H1 (cell line): Measurements from ENCODE around the gene DSCAM. TPM values are rescaled to one million over a fixed set of nuclear protein-coding genes. Genes with fewer than 3 reads are reported as not detected.

Source experiments
- CTCF ChIA-PET: fragments of 300-600 bp; sonication (Branson Sonifier 250); formaldehyde crosslinking; loops from one replicate; lab custom pipeline; 2021; ENCODE audit not compliant: partially characterized antibody; lab: Charles Lee
- POLR2A ChIA-PET: fragments of 300-600 bp; sonication (Branson Sonifier 250); formaldehyde crosslinking; loops from one replicate; lab custom pipeline; 2021; ENCODE audit warnings: inconsistent platforms; ENCODE audit not compliant: partially characterized antibody; lab: Charles Lee
- DNase-seq, 2 experiments: peaks; one replicate each; pipeline versions ENCODE4 v3.0.0 to v3.0.0-alpha.2; 2010 to 2022; ENCODE audit warnings: low spot score in 2 of 2, low read depth in 1 of 2, mixed read lengths in 1 of 2
- FAIRE-seq: peaks from 2 replicates; lab custom pipeline; 2011; peaks lifted over from hg19 to GRCh38; lab: Jason Lieb, UNC
- H2AFZ ChIP-seq: 2 replicates; pipeline ENCODE4 v1.8.1; 2012; ENCODE audit warnings: low read length, inconsistent platforms
- H2AK5ac ChIP-seq: 2 replicates; pipeline ENCODE4 v1.6.1; 2013; ENCODE audit warnings: low read depth, low read length
- H2BK120ac ChIP-seq: replicated peaks from 2 replicates; pipeline ENCODE3; 2013; ENCODE audit warnings: low read depth, low read length, inconsistent platforms
- H2BK12ac ChIP-seq: 2 replicates; pipeline ENCODE4 v1.6.1; 2013; ENCODE audit warnings: low read depth, low read length
- H2BK15ac ChIP-seq: 2 replicates; pipeline ENCODE4 v1.6.1; 2013; ENCODE audit warnings: low read length
- H2BK20ac ChIP-seq: 2 replicates; pipeline ENCODE4 v1.6.1; 2013; ENCODE audit warnings: low read length
- H2BK5ac ChIP-seq: 2 replicates; pipeline ENCODE4 v1.6.1; 2013; ENCODE audit warnings: low read depth, low read length
- H3K14ac ChIP-seq: 2 replicates; pipeline ENCODE4 v1.6.1; 2013; ENCODE audit warnings: inconsistent platforms; ENCODE audit not compliant: insufficient read length
- H3K18ac ChIP-seq: 2 replicates; pipeline ENCODE4 v1.6.1; 2013; ENCODE audit warnings: low read length; ENCODE audit errors: extremely low read depth
- H3K23ac ChIP-seq: 2 replicates; pipeline ENCODE4 v1.6.1; 2013; ENCODE audit warnings: inconsistent platforms; ENCODE audit not compliant: insufficient read length
- H3K23me2 ChIP-seq: 2 replicates; pipeline ENCODE4 v1.6.1; 2013; ENCODE audit warnings: low read depth, low read length
- H3K27ac ChIP-seq: 2 replicates; pipeline ENCODE4 v1.6.1; 2011; ENCODE audit warnings: low read depth, low read length, inconsistent platforms
- H3K27me3 ChIP-seq, 4 experiments: replicated peaks in 1 of 4; 1 replicate in 1 of 4; 2 replicates in 3 of 4; pipeline versions ENCODE4 v1.6.1 to v1.8.1; 2011 to 2013; ENCODE audit warnings: low read length in 3 of 4, mild to moderate bottlenecking in 3 of 4, inconsistent platforms in 2 of 4, mixed read lengths in 2 of 4, moderate library complexity in 1 of 4; ENCODE audit not compliant: control insufficient read depth in 3 of 4, insufficient read depth in 3 of 4; ENCODE audit errors: extremely low read depth in 1 of 4
- H3K36me3 ChIP-seq, 4 experiments: 2 replicates each; pipeline versions ENCODE4 v1.6.1 to v1.8.1; 2011 to 2013; ENCODE audit warnings: mild to moderate bottlenecking in 4 of 4, low read length in 3 of 4, moderate library complexity in 2 of 4, control low read depth in 1 of 4, inconsistent platforms in 1 of 4; ENCODE audit not compliant: insufficient read depth in 4 of 4, control insufficient read depth in 2 of 4
- H3K4ac ChIP-seq: replicated peaks from 2 replicates; pipeline ENCODE3; 2013; ENCODE audit warnings: low read length, low read depth, mixed read lengths, inconsistent platforms; ENCODE audit not compliant: insufficient read length
- H3K4me1 ChIP-seq, 4 experiments: replicated peaks in 1 of 4; 1 replicate in 1 of 4; 2 replicates in 3 of 4; pipeline versions ENCODE4 v1.6.1 to v1.8.1; 2011 to 2013; ENCODE audit warnings: low read length in 3 of 4, inconsistent platforms in 2 of 4, mixed read lengths in 1 of 4; ENCODE audit not compliant: insufficient read depth in 4 of 4, control insufficient read depth in 3 of 4
- H3K4me2 ChIP-seq, 2 experiments: 2 replicates each; pipeline versions ENCODE4 v1.6.1 to v1.8.1; 2011 to 2013; ENCODE audit warnings: low read depth in 2 of 2, low read length in 2 of 2, control low read depth in 1 of 2, inconsistent platforms in 1 of 2, mild to moderate bottlenecking in 1 of 2; ENCODE audit not compliant: insufficient read depth in 1 of 2
- H3K4me3 ChIP-seq, 4 experiments: fragments of 200-600, 300-600 bp in 1 of 4; sonication (generic), shearing (Covaris generic), sonication (Bioruptor Twin) in 1 of 4; 2 replicates each; pipeline versions ENCODE4 v1.5.1 to v1.8.1; 2011 to 2016; ENCODE audit warnings: low read length in 4 of 4, low read depth in 3 of 4, control low read depth in 2 of 4, inconsistent platforms in 2 of 4, mild to moderate bottlenecking in 2 of 4, mixed read lengths in 1 of 4, moderate library complexity in 1 of 4; ENCODE audit not compliant: insufficient read depth in 2 of 4; ENCODE audit errors: extremely low read depth in 1 of 4
- H3K56ac ChIP-seq: replicated peaks from 2 replicates; pipeline ENCODE3; 2013; ENCODE audit warnings: low read depth, mild to moderate bottlenecking, mixed read lengths, low read length, inconsistent platforms; ENCODE audit not compliant: insufficient read length
- H3K79me1 ChIP-seq: 2 replicates; pipeline ENCODE4 v1.6.1; 2013; ENCODE audit warnings: low read depth, low read length, control low read depth
- H3K79me2 ChIP-seq, 2 experiments: 2 replicates each; pipeline versions ENCODE4 v1.6.1 to v1.8.1; 2012 to 2013; ENCODE audit warnings: low read length in 2 of 2, mild to moderate bottlenecking in 2 of 2, inconsistent platforms in 1 of 2; ENCODE audit not compliant: insufficient read depth in 2 of 2, control insufficient read depth in 1 of 2
- H3K9ac ChIP-seq, 4 experiments: replicated peaks in 1 of 4; 1 replicate in 1 of 4; 2 replicates in 3 of 4; pipeline versions ENCODE4 v1.6.1 to v1.8.1; 2011 to 2013; ENCODE audit warnings: low read depth in 3 of 4, low read length in 3 of 4, control low read depth in 2 of 4, mild to moderate bottlenecking in 2 of 4, moderate library complexity in 2 of 4, inconsistent platforms in 1 of 4; ENCODE audit errors: extremely low read depth in 1 of 4
- H3K9me3 ChIP-seq, 2 experiments: 2 replicates each; pipeline versions ENCODE4 v1.6.1 to v1.8.1; 2012 to 2013; ENCODE audit warnings: mild to moderate bottlenecking in 2 of 2, moderate library complexity in 2 of 2, control low read depth in 1 of 2, inconsistent platforms in 1 of 2, low read depth in 1 of 2, low read length in 1 of 2, mixed read lengths in 1 of 2; ENCODE audit not compliant: insufficient read depth in 2 of 2
- H4K20me1 ChIP-seq, 2 experiments: replicated peaks in 1 of 2; 2 replicates each; pipeline versions ENCODE3 to v1.8.1; 2011 to 2013; ENCODE audit warnings: inconsistent platforms in 2 of 2, low read length in 2 of 2, mild to moderate bottlenecking in 1 of 2; ENCODE audit not compliant: insufficient read depth in 2 of 2, control insufficient read depth in 1 of 2
- H4K5ac ChIP-seq: 2 replicates; pipeline ENCODE4 v1.6.1; 2013; ENCODE audit warnings: low read length, low read depth, mixed read lengths, inconsistent platforms; ENCODE audit not compliant: insufficient read length
- H4K8ac ChIP-seq: 2 replicates; pipeline ENCODE4 v1.8.0; 2013; ENCODE audit warnings: mild to moderate bottlenecking, moderate library complexity, low read length, inconsistent platforms; ENCODE audit not compliant: insufficient read depth; ENCODE audit errors: extremely low read depth
- H4K91ac ChIP-seq: replicated peaks from 2 replicates; pipeline ENCODE3; 2013; ENCODE audit warnings: low read length, mixed read lengths, inconsistent platforms; ENCODE audit not compliant: insufficient read length
- BCL11A ChIP-seq, 2 experiments: IDR thresholded peaks; one replicate each; pipeline ENCODE4 v1.6.1; 2011; ENCODE audit warnings: low read depth in 2 of 2, low read length in 2 of 2, mild to moderate bottlenecking in 2 of 2
- CBX8 ChIP-seq: fragments of 300-800, 300-1000 bp; sonication (generic); IDR thresholded peaks from 2 replicates; pipeline ENCODE4 v1.7.1; 2016; ENCODE audit warnings: low read depth, low read length, borderline replicate concordance
- CTCF ChIP-seq, 3 experiments: IDR thresholded peaks; 1 replicate in 2 of 3; 2 replicates in 1 of 3; pipeline versions ENCODE4 v1.5.1 to v1.6.1; 2011; ENCODE audit warnings: low read length in 3 of 3, mild to moderate bottlenecking in 3 of 3, inconsistent platforms in 2 of 3, low read depth in 1 of 3, moderate library complexity in 1 of 3; ENCODE audit not compliant: insufficient read depth in 1 of 3; ENCODE audit errors: control extremely low read depth in 1 of 3
- GABPA ChIP-seq: IDR thresholded peaks from 2 replicates; pipeline ENCODE4 v1.6.1; 2011; ENCODE audit warnings: mild to moderate bottlenecking, low read length, moderate library complexity, borderline replicate concordance; ENCODE audit not compliant: insufficient read depth
- NRF1 ChIP-seq: IDR thresholded peaks from 2 replicates; pipeline ENCODE4 v1.6.1; 2011; ENCODE audit warnings: mild to moderate bottlenecking, low read depth, low read length, improper control_type of control experiment
- PHF8 ChIP-seq: fragments of 200-600 bp; sonication (generic); conservative IDR thresholded peaks from 2 replicates; pipeline ENCODE4 v1.7.1; 2012; ENCODE audit warnings: low read depth, mild to moderate bottlenecking, inconsistent platforms, low read length, moderate library complexity
- POLR2AphosphoS5 ChIP-seq: IDR thresholded peaks from 2 replicates; pipeline ENCODE4 v1.6.1; 2011; ENCODE audit warnings: low read depth, low read length
- POU5F1 ChIP-seq: IDR thresholded peaks from 2 replicates; pipeline ENCODE4 v1.6.1; 2011; ENCODE audit warnings: low read depth, mild to moderate bottlenecking, low read length, moderate library complexity
- RFX5 ChIP-seq: IDR thresholded peaks from 2 replicates; pipeline ENCODE4 v1.6.1; 2011; ENCODE audit warnings: low read depth, low read length, improper control_type of control experiment, borderline replicate concordance
- TAF7 ChIP-seq: optimal IDR thresholded peaks from 2 replicates; pipeline ENCODE3; 2011; ENCODE audit warnings: low read depth, mild to moderate bottlenecking, inconsistent platforms, low read length, moderate library complexity, borderline replicate concordance
- WGBS, 2 experiments: shearing (Covaris generic) in 1 of 2; methylation state at CpG; one replicate each; pipeline versions ENCODE4 v1.1.6 to v1.1.7; 2013 to 2015; ENCODE audit warnings: low lambda C conversion rate in 2 of 2, mixed read lengths in 2 of 2, inconsistent platforms in 1 of 2, low coverage in 1 of 2, missing lambda C conversion rate in 1 of 2; ENCODE audit not compliant: insufficient replicate concordance in 2 of 2, insufficient coverage in 1 of 2, insufficient read length in 1 of 2; ENCODE audit errors: extremely low coverage in 1 of 2, missing lambda C conversion rate in 1 of 2; 5-methylcytosine and 5-hydroxymethylcytosine counted together
- polyA plus RNA-seq, 7 experiments: library from polyadenylated mRNA; depleted of rRNA in 3 of 7; stranded (reverse) in 5 of 7; unstranded in 2 of 7; fragments of >200 nt in 5 of 7; fragments of 200-250 nt in 2 of 7; gene quantifications; 1 replicate in 5 of 7; 2 replicates in 1 of 7; 4 replicates in 1 of 7; pipeline versions ENCODE4 v1.2.1 to v1.2.3, GENCODE V29; 2011 to 2013; ENCODE audit warnings: missing spikeins in 2 of 7, mixed read lengths in 2 of 7
- total RNA-seq: library from RNA; stranded (reverse); fragmentation: NEBNext Ultra II Directional; extraction: Animal tissue kit (Norgen Biotek cat#: 25700); gene quantifications from 2 replicates; pipeline ENCODE4 v1.2.1, GENCODE V29; 2021

The DSCAM gene
- total and polyA plus RNA-seq, 2 of the 8 experiments (the other 6 are each of a cell fraction or from before 2014, with no cell fraction given): 0.02 to 0.15 TPM

GRCh38 chr21:40194185-40194980, 652.6 kb downstream of the DSCAM start:
- CTCF ChIA-PET: no interaction called here
- no peak overlapping the region for H2BK120ac ChIP-seq
- no peak for DNase-seq
- H3K23ac ChIP-seq: no peak overlapping the region
- H3K79me2 ChIP-seq: no peaks in the 10 kb centered on the region
- no peak for FAIRE-seq
- H3K23me2 ChIP-seq: no peaks in the 10 kb centered on the region
- H3K9me3 ChIP-seq: no peaks in the 10 kb centered on the region
- no peaks in the 10 kb centered on the region for H4K20me1 ChIP-seq
- no peak overlapping the region for H2AK5ac ChIP-seq
- H3K4ac ChIP-seq: no peak overlapping the region
- no peak overlapping the region for H3K4me3 ChIP-seq
- no peak overlapping the region for H3K14ac ChIP-seq
- H3K27me3 ChIP-seq: no peaks in the 10 kb centered on the region
- no peak overlapping the region for H2BK12ac ChIP-seq
- no peak overlapping the region for H4K8ac ChIP-seq
- H3K4me1 ChIP-seq: no peaks in the 10 kb centered on the region
- POLR2A ChIA-PET: no interaction called here
- no peak overlapping the region for H4K5ac ChIP-seq
- H3K56ac ChIP-seq: no peak overlapping the region
- H2BK5ac ChIP-seq: no peak overlapping the region
- H2BK15ac ChIP-seq: no peak overlapping the region
- WGBS, 2 experiments: 78% methylated on average over 4 of the region's 4 CpGs; no CpG with 5 or more reads in 1 of the 2 experiments
- H3K4me2 ChIP-seq: no peak overlapping the region
- no peak overlapping the region for H4K91ac ChIP-seq
- no peak overlapping the region for H3K18ac ChIP-seq
- H2BK20ac ChIP-seq: no peak overlapping the region
- H3K27ac ChIP-seq: no peak overlapping the region
- no peak overlapping the region for H3K9ac ChIP-seq
- no peaks in the 10 kb centered on the region for H3K36me3 ChIP-seq
- no peaks in the 10 kb centered on the region for H3K79me1 ChIP-seq
- H2AFZ ChIP-seq: no peak overlapping the region
- no peak for TF ChIP-seq GABPA
- TF ChIP-seq PHF8: no peak
- TF ChIP-seq BCL11A (IDR thresholded peaks at IDR 0.05; ENCODE audit: low read depth in 2 of 2, low read length in 2 of 2): no peak
- TF ChIP-seq RFX5: no peak
- TF ChIP-seq NRF1: no peak
- no peak for TF ChIP-seq POU5F1
- no peak for TF ChIP-seq POLR2AphosphoS5
- no peak for TF ChIP-seq CTCF (IDR thresholded peaks at IDR 0.05; ENCODE audit: control extremely low read depth in 1 of 3, insufficient read depth in 1 of 3, low read depth in 1 of 3, low read length in 3 of 3)
- no peak for TF ChIP-seq TAF7
- TF ChIP-seq CBX8: no peak
